Kidney epithelial cell (primary cell): Measurements from ENCODE around the gene MYRIP. TPM values are rescaled to one million over a fixed set of nuclear protein-coding genes. Genes with fewer than 3 reads are reported as not detected.

Source experiments
- DNase-seq: peaks from one replicate; pipeline ENCODE4 v3.0.0-alpha.2; 2010; ENCODE audit warnings: low read depth
- H3K27me3 ChIP-seq: 2 replicates; pipeline ENCODE4 v1.6.0; 2011; ENCODE audit warnings: low read length; ENCODE audit not compliant: control insufficient read depth, insufficient read depth
- H3K36me3 ChIP-seq: 2 replicates; pipeline ENCODE4 v1.5.1; 2011; ENCODE audit warnings: low read length; ENCODE audit not compliant: control insufficient read depth, insufficient read depth
- H3K4me3 ChIP-seq: 2 replicates; pipeline ENCODE4 v1.5.1; 2011; ENCODE audit warnings: low read depth, mild to moderate bottlenecking, control low read depth, low read length
- total RNA-seq: library from RNA; depleted of rRNA; stranded (reverse); fragments of >200 nt; gene quantifications from 2 replicates; pipeline ENCODE4 v1.2.3, GENCODE V29; 2015
- TF ChIP-seq, protein P1 (sequence below): IDR thresholded peaks from 2 replicates; pipeline ENCODE4 v1.5.1; 2011; ENCODE audit warnings: mild to moderate bottlenecking, moderate library complexity, low read length, control low read depth, inconsistent platforms; ENCODE audit not compliant: insufficient read depth, poor library complexity, severe bottlenecking

MYRIP gene
- total RNA-seq, 1 donor from 2014 or later, result 0.04 TPM

- no peaks in the 10 kb centered on the region for H3K36me3 ChIP-seq
- H3K27me3 ChIP-seq, result no peaks in the 10 kb centered on the region
- no peak overlapping the region for H3K4me3 ChIP-seq
- TF ChIP-seq, protein P1, sequence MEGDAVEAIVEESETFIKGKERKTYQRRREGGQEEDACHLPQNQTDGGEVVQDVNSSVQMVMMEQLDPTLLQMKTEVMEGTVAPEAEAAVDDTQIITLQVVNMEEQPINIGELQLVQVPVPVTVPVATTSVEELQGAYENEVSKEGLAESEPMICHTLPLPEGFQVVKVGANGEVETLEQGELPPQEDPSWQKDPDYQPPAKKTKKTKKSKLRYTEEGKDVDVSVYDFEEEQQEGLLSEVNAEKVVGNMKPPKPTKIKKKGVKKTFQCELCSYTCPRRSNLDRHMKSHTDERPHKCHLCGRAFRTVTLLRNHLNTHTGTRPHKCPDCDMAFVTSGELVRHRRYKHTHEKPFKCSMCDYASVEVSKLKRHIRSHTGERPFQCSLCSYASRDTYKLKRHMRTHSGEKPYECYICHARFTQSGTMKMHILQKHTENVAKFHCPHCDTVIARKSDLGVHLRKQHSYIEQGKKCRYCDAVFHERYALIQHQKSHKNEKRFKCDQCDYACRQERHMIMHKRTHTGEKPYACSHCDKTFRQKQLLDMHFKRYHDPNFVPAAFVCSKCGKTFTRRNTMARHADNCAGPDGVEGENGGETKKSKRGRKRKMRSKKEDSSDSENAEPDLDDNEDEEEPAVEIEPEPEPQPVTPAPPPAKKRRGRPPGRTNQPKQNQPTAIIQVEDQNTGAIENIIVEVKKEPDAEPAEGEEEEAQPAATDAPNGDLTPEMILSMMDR, result no peak
- DNase-seq, result no peak
Observed at GRCh38 chr3:40037582-40037981, 228.2 kb downstream of the MYRIP start.

DNA sequence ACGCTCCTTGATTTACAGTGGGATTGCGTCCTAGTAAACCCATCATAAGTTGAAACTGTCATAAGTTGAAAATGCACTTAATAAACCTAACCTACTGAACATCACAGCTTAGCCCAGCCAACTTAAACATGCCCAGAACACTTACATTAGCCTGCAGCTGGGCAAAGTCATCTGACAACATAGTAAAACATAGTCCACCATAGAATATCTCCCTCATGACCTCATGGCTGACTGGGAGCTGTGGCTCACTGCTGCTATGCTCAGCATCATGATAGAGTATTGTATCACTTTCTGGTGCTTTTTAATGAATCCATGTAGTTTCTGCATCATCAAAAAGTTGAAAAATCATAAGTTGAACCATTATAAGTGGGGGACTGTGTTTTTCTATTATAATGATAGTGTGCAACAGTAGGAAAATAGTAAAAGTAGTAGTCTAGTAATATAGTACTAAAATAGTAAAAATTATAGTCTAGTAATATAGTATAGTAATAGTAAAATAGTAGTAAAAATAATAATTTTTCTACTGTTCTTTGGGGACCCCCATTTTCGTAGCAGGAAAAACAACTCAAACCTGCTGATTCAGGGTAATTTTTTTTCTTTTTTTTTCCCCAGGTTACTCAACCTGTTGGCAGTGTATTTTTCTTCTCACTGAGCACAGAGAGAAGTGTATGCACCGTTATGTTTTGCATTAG, 233.5 kb downstream of the MYRIP start:
- H3K36me3 ChIP-seq, result no peaks in the 10 kb centered on the region
- DNase-seq, result no peak
- H3K4me3 ChIP-seq, result no peak overlapping the region
- TF ChIP-seq, protein P1, result no peak
- H3K27me3 ChIP-seq, result no peaks in the 10 kb centered on the region

DNA sequence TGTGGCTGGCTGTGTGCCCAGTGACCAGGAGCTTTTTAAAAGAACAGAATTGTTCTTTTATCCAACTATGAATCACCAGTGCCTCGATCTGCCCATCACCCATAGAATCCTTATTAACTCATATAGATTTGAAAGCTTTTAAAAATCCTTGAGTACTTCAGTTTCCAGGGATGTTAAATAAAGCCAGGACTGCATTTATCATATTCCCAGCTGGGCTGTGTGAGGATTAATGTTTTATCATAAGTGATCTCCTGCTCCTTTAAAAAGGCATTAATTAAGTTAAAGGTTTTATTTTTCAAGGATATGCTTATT, 234.0 kb downstream of the MYRIP start:
- Histone ChIP-seq H3K4me3 (no peak overlapping the region), H3K36me3 (no peaks in the 10 kb centered on the region), H3K27me3 (no peaks in the 10 kb centered on the region)
- TF ChIP-seq, protein P1, result no peak
- DNase-seq, result peak; percentile 43

GRCh38 chr3:40044487-40044886, 235.1 kb downstream of the MYRIP start:
- H3K36me3 ChIP-seq, result no peaks in the 10 kb centered on the region
- no peaks in the 10 kb centered on the region for H3K27me3 ChIP-seq
- DNase-seq, result no peak
- TF ChIP-seq, protein P1, result no peak
- no peak overlapping the region for H3K4me3 ChIP-seq

- TF ChIP-seq, protein P1, result no peak
Observed at GRCh38 chr3:40045051-40045450, 235.6 kb downstream of the MYRIP start.

DNA sequence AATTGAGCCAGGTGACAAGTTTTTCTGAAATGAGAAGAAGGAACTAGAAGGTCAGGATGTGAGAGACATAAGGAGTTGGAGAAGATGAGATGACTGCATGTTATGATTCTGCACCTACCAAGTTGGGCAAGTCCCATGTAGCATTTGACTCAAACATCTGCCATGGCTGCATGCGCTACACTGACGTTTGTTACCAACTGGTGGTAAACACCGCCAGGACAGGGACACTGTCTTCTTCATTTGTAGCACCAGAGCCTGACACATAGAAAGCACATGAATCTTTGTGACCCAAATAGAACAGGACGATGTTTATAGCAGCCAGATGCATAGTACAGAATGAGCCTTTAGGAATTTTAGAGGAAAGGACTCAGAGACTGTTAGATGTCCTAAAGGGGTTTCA, 236.7 kb downstream of the MYRIP start:
- H3K36me3 ChIP-seq, result no peaks in the 10 kb centered on the region
- no peak for DNase-seq
- H3K4me3 ChIP-seq, result no peak overlapping the region
- TF ChIP-seq, protein P1, result no peak
- H3K27me3 ChIP-seq, result no peaks in the 10 kb centered on the region

More at GRCh38 chr3:40045051-40045450, 235.6 kb downstream of the MYRIP start:
- Histone ChIP-seq H3K27me3 (no peaks in the 10 kb centered on the region), H3K36me3 (no peaks in the 10 kb centered on the region), H3K4me3 (no peak overlapping the region)
- no peak for DNase-seq
